K562 (cell line): ENCODE data around the gene RAVER2. TPM values are rescaled to one million over a fixed set of nuclear protein-coding genes. Genes with fewer than 3 reads are reported as not detected.

Experiments used
- ATAC-seq: fragments of 200-7000 bp; cut with Tn5 transposase; 3 replicates; pipeline ENCODE4 v1.9.1; 2020; ENCODE audit warnings: moderate library complexity
- BruUV-seq: library from RNA; stranded (reverse); fragments of 400-500 nt; replicated peaks from 2 replicates; lab custom pipeline; 2021; lab: Mats Ljungman, UMichigan
- CTCF ChIA-PET: fragments of 300-600 bp; formaldehyde crosslinking; extraction: SDS; loops from one replicate; lab custom pipeline; 2021; ENCODE audit warnings: low intra/inter-chr PET ratio; lab: Yijun Ruan, JAX
- POLR2A ChIA-PET: fragments of 300-600, 350-650 bp; sonication (Branson Sonifier 250); formaldehyde crosslinking; extraction: SDS; loops from one replicate; lab custom pipeline; 2021; ENCODE audit warnings: antibody characterized with exemption, inconsistent platforms; lab: Yijun Ruan, JAX
- DNase-seq, 4 experiments: peaks; one replicate each; pipeline versions ENCODE4 v3.0.0 to v3.0.0-alpha.2; 2011 to 2018; ENCODE audit warnings: low spot score in 3 of 4, mixed read lengths in 3 of 4; ENCODE audit errors: extremely low read depth in 1 of 4
- FAIRE-seq: peaks from 2 replicates; lab custom pipeline; 2011; peaks lifted over from hg19 to GRCh38; lab: Jason Lieb, UNC
- H2AFZ ChIP-seq: 2 replicates; pipeline ENCODE4 v1.6.0; 2011; ENCODE audit warnings: low read depth, low read length, control low read depth, inconsistent platforms
- H3K27ac ChIP-seq: fragments of 200-600 bp; 3 replicates; pipeline ENCODE4 v1.8.0; 2011; ENCODE audit warnings: low read depth, mild to moderate bottlenecking, control low read depth, inconsistent platforms, low read length, moderate library complexity, mixed read lengths; ENCODE audit errors: extremely low read depth
- H3K27me3 ChIP-seq, 2 experiments: fragments of 300-600 bp in 1 of 2; 2 replicates in 1 of 2; 3 replicates in 1 of 2; pipeline versions ENCODE4 v1.6.0 to v1.8.0; 2011; ENCODE audit warnings: inconsistent platforms in 2 of 2, low read length in 2 of 2, mild to moderate bottlenecking in 1 of 2, mixed read lengths in 1 of 2, moderate library complexity in 1 of 2; ENCODE audit not compliant: control insufficient read depth in 2 of 2, insufficient read depth in 2 of 2
- H3K36me3 ChIP-seq: fragments of 300-600 bp; 3 replicates; pipeline ENCODE4 v1.8.0; 2011; ENCODE audit warnings: mild to moderate bottlenecking, low read length, inconsistent platforms; ENCODE audit not compliant: control insufficient read depth, insufficient read depth
- H3K4me1 ChIP-seq, 2 experiments: fragments of 200-600 bp in 1 of 2; replicated peaks in 1 of 2; 2 replicates in 1 of 2; 3 replicates in 1 of 2; pipeline versions ENCODE4 v1.5.1 to v1.8.0; 2011; ENCODE audit warnings: inconsistent platforms in 2 of 2, low read length in 2 of 2, mild to moderate bottlenecking in 1 of 2, mixed read lengths in 1 of 2, moderate library complexity in 1 of 2; ENCODE audit not compliant: control insufficient read depth in 2 of 2, insufficient read depth in 2 of 2
- H3K4me2 ChIP-seq: 2 replicates; pipeline ENCODE4 v1.6.1; 2011; ENCODE audit warnings: low read length, control low read depth, inconsistent platforms, mixed read lengths; ENCODE audit not compliant: insufficient read depth
- H3K4me3 ChIP-seq: fragments of 200-600 bp; sonication (generic), shearing (Covaris generic); 2 replicates; pipeline ENCODE4 v1.5.1; 2016; ENCODE audit warnings: control low read depth, inconsistent platforms
- H3K79me2 ChIP-seq: fragments of 200-600 bp; 3 replicates; pipeline ENCODE4 v1.8.0; 2011; ENCODE audit warnings: low read length, inconsistent platforms; ENCODE audit not compliant: control insufficient read depth, insufficient read depth
- H3K9ac ChIP-seq, 2 experiments: 2 replicates each; pipeline versions ENCODE4 v1.6.0 to v1.6.1; 2011; ENCODE audit warnings: low read depth in 2 of 2, low read length in 2 of 2, control low read depth in 1 of 2, inconsistent platforms in 1 of 2, mild to moderate bottlenecking in 1 of 2, mixed read lengths in 1 of 2; ENCODE audit not compliant: insufficient read depth in 1 of 2
- H3K9me1 ChIP-seq: one replicate; pipeline ENCODE4 v1.6.0; 2011; ENCODE audit warnings: inconsistent platforms, mild to moderate bottlenecking, low read length, moderate library complexity; ENCODE audit not compliant: control insufficient read depth, insufficient read depth
- H3K9me3 ChIP-seq: replicated peaks from 2 replicates; pipeline ENCODE4 v1.5.1; 2011; ENCODE audit warnings: low read depth, low read length, inconsistent platforms; ENCODE audit not compliant: control insufficient read depth, insufficient read depth
- H4K20me1 ChIP-seq: replicated peaks from 2 replicates; pipeline ENCODE4 v1.6.1; 2011; ENCODE audit warnings: low read length, inconsistent platforms, mixed read lengths; ENCODE audit not compliant: control insufficient read depth, insufficient read depth
- ADNP ChIP-seq: fragments of 200-800 bp; sonication (Bioruptor generic); IDR thresholded peaks from 2 replicates; pipeline ENCODE4 v1.6.1; 2016; ENCODE audit warnings: missing genetic modification characterization, missing compliant biosample characterization
- ARID1B ChIP-seq: fragments of 450-650 bp; IDR thresholded peaks from 2 replicates; pipeline ENCODE4 v1.6.1; 2016; ENCODE audit warnings: antibody characterized with exemption, mild to moderate bottlenecking, inconsistent platforms
- ESRRB ChIP-seq: fragments of 250-450 bp; sonication (Bioruptor Pico); IDR thresholded peaks from 2 replicates; pipeline ENCODE4 v1.5.0; 2020; ENCODE audit warnings: mild to moderate bottlenecking, moderate library complexity, borderline replicate concordance
- GTF2F1 ChIP-seq: IDR thresholded peaks from 2 replicates; pipeline ENCODE4 v1.6.1; 2011; ENCODE audit warnings: low read depth, low read length, improper control_type of control experiment
- MLLT1 ChIP-seq, 2 experiments: fragments of 450-650 bp; IDR thresholded peaks; 2 replicates each; pipeline ENCODE4 v1.6.1; 2016
- MYNN ChIP-seq, 2 experiments: sonication (generic); formaldehyde crosslinking in 1 of 2; IDR thresholded peaks; 2 replicates each; pipeline versions ENCODE4 v1.5.0 to v1.6.1; 2016 to 2020; ENCODE audit warnings: antibody characterized with exemption in 1 of 2, missing genetic modification reagents in 1 of 2
- NFIC ChIP-seq: fragments of 450-650 bp; IDR thresholded peaks from 2 replicates; pipeline ENCODE4 v1.6.1; 2017; ENCODE audit warnings: mild to moderate bottlenecking, inconsistent platforms
- SMARCA5 ChIP-seq: fragments of 450-650 bp; IDR thresholded peaks from 2 replicates; pipeline ENCODE4 v1.6.1; 2016
- ZNF551 ChIP-seq: fragments of 250-450 bp; sonication (Bioruptor Pico); IDR thresholded peaks from 2 replicates; pipeline ENCODE4 v1.5.0; 2021; ENCODE audit warnings: mild to moderate bottlenecking, moderate library complexity
- ZNF57 ChIP-seq: fragments of 450-650 bp; formaldehyde crosslinking; IDR thresholded peaks from 2 replicates; pipeline ENCODE4 v1.4.0; 2020; ENCODE audit warnings: mild to moderate bottlenecking, moderate library complexity
- WGBS: fragments of 100-300 bp; shearing (Covaris generic); methylation state at CpG from one replicate; pipeline ENCODE4 v1.1.6; 2016; ENCODE audit warnings: low coverage, mixed read lengths; ENCODE audit not compliant: insufficient coverage; ENCODE audit errors: missing lambda C conversion rate; 5-methylcytosine and 5-hydroxymethylcytosine counted together
- in situ Hi-C: fragments of 300-500 bp; cut with MboI; formaldehyde crosslinking; loops from 4 replicates; pipeline ENCODE4 v1.15.0; 2018; ENCODE audit warnings: inconsistent platforms, mixed read lengths
- intact Hi-C: fragments of 100-400 bp; cut with micrococcal nuclease; formaldehyde crosslinking; loops from 2 replicates; pipeline ENCODE4 v1.14.2; 2022
- polyA plus RNA-seq, 8 experiments: library from polyadenylated mRNA; depleted of rRNA in 4 of 8; stranded (reverse) in 5 of 8; unstranded in 3 of 8; fragments of >200 nt; fragmentation: Nextera tagmentation in 2 of 8; fragmentation: Illumina TruSeq in 1 of 8; extraction: Ambion mirVana in 2 of 8; extraction: Trizol in 1 of 8; gene quantifications; 2 replicates each; pipeline versions ENCODE4 v1.2.1 to v1.2.3, GENCODE V29; 2011 to 2014; ENCODE audit warnings: inconsistent platforms in 1 of 8, missing spikeins in 1 of 8
- total RNA-seq, 7 experiments: library from RNA; depleted of rRNA in 6 of 7; stranded (reverse); fragments of >200 nt in 6 of 7; fragmentation: Illumina TruSeq in 2 of 7; extraction: Trizol in 2 of 7; gene quantifications; 2 replicates each; pipeline versions ENCODE4 v1.2.1 to v1.2.3, GENCODE V29; 2011 to 2021; ENCODE audit warnings: low replicate concordance in 1 of 7

Gene RAVER2
- total and polyA plus RNA-seq, 9 of the 15 experiments (the other 6 are each of a cell fraction or from before 2014, with no cell fraction given): 1.8 to 6.1 (median 4.4) TPM

- no peak overlapping the region for H2AFZ ChIP-seq
These were observed 9.3 kb downstream of the RAVER2 start for GRCh38 chr1:64754173-64754572.

GRCh38 chr1:64755361-64755760 lies 10.5 kb downstream of the RAVER2 start:
- TF ChIP-seq NFIC: no peak
- no peak for TF ChIP-seq ZNF57 (CRISPR knock-in tag)
- TF ChIP-seq MYNN (IDR thresholded peaks at IDR 0.05): no peak
- TF ChIP-seq MYNN (CRISPR knock-in tag; IDR thresholded peaks at IDR 0.05): no peak
- no peak for TF ChIP-seq MLLT1 (IDR thresholded peaks at IDR 0.05)
- TF ChIP-seq ARID1B: 0 out of 2 replicates have a peak, but pooled peaks have one; percentile 11
- TF ChIP-seq SMARCA5: no peak
- TF ChIP-seq ADNP (tag): no peak
- TF ChIP-seq ZNF551: no peak
- DNase-seq: no peak
- no TSS peak for BruUV-seq

More at GRCh38 chr1:64754173-64754572, 9.3 kb downstream of the RAVER2 start:
- Histone ChIP-seq H3K36me3 (no peaks in the 10 kb centered on the region), H3K4me2 (no peak overlapping the region), H3K4me3 (no peak overlapping the region), H3K27ac (no peak overlapping the region), H3K9me1 (no peaks in the 10 kb centered on the region), H3K79me2 (no peaks in the 10 kb centered on the region), H3K27me3 (no peaks in the 10 kb centered on the region; a peak in 1 of 5 replicates), H4K20me1 (no peaks in the 10 kb centered on the region), H3K4me1 (peaks cover 0 to 14% of the 10 kb centered on the region in 2 experiments; a peak in 2 of 5 replicates), H3K9me3 (no peaks in the 10 kb centered on the region), H3K9ac (no peak overlapping the region)
- DNase-seq: no peak
- CTCF ChIA-PET: no interaction called here
- FAIRE-seq: no peak
- no peak for ATAC-seq
- in situ Hi-C loops (no loop called here), intact Hi-C loops (no loop called here)
- 24% methylated on average over 3 of the region's 3 CpGs for whole genome bisulfite sequencing
- TF ChIP-seq GTF2F1: no peak
- no peak for TF ChIP-seq ESRRB (CRISPR knock-in tag)
- POLR2A ChIA-PET: interaction anchor here (1.4 kb wide), 1 partner anchor 8 kb away, joined by 5 read pairs; no protein-coding TSS in a partner anchor
- BruUV-seq: no TSS peak

More at GRCh38 chr1:64755361-64755760, 10.5 kb downstream of the RAVER2 start:
- no peak overlapping the region for H3K4me2 ChIP-seq
- 11% methylated on average over 2 of the region's 2 CpGs for WGBS
- ATAC-seq (peak; percentile 32; the same call in 1 of the 3 replicates), FAIRE-seq (no peak)
- no peaks in the 10 kb centered on the region for H3K79me2 ChIP-seq
- no peak overlapping the region for H3K27ac ChIP-seq
- no peak overlapping the region for H3K9ac ChIP-seq
- CTCF ChIA-PET: no interaction called here
- no peaks in the 10 kb centered on the region for H3K9me1 ChIP-seq
- peaks cover 0 to 14% of the 10 kb centered on the region in 2 experiments; a peak in 2 of 5 replicates for H3K4me1 ChIP-seq
- intact Hi-C loops (no loop called here), in situ Hi-C loops (no loop called here)
- H3K4me3 ChIP-seq: no peak overlapping the region
- POLR2A ChIA-PET: interaction anchor here (1.4 kb wide), 1 partner anchor 10 kb away, joined by 5 read pairs; no protein-coding TSS in a partner anchor
- no peaks in the 10 kb centered on the region for H3K9me3 ChIP-seq
- no peaks in the 10 kb centered on the region; a peak in 1 of 5 replicates for H3K27me3 ChIP-seq
- no peak overlapping the region for H2AFZ ChIP-seq
- H4K20me1 ChIP-seq: no peaks in the 10 kb centered on the region
- H3K36me3 ChIP-seq: no peaks in the 10 kb centered on the region
